Right kidney (tissue), 1 donor: ENCODE measurements around the gene TMEM94.
"Not testable (repeated sequence)": the region's sequence is repeated elsewhere in the genome, so short reads cannot be mapped to it uniquely, and the experiment has no call there.

ENCODE experiments used
- DNase-seq: peaks from one replicate; pipeline ENCODE4 v3.0.0-alpha.2; 2016

Gene TMEM94

DNA sequence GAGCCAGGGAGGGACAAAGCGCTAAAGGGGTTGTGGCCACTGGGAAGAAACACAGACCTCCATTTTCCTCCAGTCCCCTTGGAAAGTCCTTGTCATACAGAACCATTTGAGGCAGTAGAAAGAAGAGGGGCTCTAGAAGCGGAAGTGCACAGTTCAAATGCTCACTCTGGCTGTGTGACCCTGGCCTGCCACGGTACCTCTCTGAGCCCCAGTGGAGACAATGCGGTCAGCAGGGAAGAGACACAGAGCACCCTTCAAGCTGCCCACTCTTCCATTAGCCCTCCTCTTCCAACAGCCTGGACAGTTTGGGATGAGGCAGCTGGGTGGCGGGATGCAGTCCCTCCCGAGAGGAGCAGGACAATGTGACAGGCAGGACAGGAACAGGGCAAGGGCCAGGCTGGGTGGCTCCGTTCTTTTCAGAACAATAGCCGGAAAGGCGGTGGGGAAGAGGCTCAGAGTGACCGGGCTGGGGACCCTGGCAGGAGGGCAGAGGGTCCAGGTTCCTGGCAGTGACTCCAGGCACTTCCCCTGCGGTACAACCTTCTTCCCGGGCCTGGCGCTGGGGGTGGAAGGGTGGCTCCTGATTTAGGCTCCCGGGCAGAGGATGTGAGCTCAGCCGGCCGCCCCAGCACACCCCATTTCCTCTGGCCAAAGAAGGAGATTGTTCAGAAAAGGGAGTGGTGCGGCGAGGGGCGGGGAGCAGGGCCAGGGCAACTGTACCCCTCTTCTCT lies 53.3 kb downstream of the TMEM94 start:
- no peak for DNase-seq

- no peak for DNase-seq
Measured at GRCh38 chr17:75511270-75511609, 54.8 kb downstream of the TMEM94 start.

GRCh38 chr17:75511610-75512575 lies 55.5 kb downstream of the TMEM94 start:
- DNase-seq: no peak

GRCh38 chr17:75512926-75513640 lies 56.6 kb downstream of the TMEM94 start:
- DNase-seq: no peak

- DNase-seq: no peak
Measured at GRCh38 chr17:75513641-75514000, 57.2 kb downstream of the TMEM94 start.

- DNase-seq: peak; percentile 65
Measured at GRCh38 chr17:75514299-75514918, 58.0 kb downstream of the TMEM94 start.

- DNase-seq: no peak
Measured at GRCh38 chr17:75514919-75515495, 58.6 kb downstream of the TMEM94 start.

DNA sequence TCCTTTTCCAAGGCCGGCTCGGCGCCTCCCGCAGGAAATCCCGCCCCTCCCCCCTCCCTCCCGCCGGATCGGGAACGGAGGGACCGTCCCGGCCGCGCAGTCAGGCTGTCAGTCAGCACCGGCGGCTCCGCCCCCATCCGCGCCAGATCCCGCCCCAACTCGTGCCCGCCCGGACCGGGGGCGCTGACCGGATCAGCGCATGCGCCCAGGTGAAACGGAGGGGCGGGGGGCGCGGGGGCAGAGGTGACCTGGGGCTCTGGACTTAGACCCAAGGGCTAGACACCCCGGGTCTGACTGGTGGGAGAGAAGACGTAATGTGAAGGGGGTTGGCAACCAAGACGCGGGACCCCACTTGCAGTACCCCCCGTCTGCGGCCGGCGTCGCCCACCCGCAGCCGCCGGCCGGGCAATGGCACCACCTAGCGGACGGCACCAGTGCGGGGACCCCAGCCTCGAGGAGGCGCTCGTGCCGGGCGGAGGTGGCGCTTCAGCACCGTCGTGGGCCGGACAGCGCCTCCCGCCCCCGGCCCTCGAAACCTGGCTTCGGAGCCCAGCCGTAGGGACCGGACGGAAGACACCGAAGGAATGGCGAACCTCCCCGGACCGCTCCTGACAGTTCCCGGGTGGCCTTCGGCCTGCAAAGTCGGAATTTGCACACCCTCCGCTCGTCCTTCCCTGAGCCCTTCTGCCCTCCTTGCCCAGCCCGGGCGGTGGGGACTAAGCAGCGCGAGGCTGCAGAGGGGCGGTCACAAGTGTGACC lies 59.2 kb downstream of the TMEM94 start, which contains the start of gene CASKIN2:
Gene CASKIN2 (minus strand): TSS at position 42 of the 759 bp plus-strand sequence. CDS start 1,733 bp downstream, outside the sequence.
- DNase-seq: peak; percentile 99

DNA sequence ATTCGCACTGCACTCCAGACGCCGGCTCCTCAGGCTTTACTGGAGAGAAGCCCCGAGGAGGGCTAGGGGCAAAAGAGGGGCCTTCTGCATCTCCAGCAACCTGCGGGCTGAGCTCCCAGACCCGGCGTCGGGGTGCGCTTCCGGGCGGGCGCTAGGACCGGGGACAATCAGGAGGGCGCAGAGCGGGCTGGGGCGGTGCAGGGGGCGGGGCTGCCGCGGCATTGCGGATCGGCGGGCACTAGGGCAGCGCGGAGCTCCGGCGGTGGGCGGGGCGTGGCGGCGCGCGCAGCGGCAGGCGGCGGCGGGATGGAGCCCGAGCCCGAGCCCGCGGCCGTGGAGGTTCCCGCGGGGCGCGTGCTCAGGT lies 59.8 kb downstream of the TMEM94 start, which contains the start of gene TSEN54:
Gene TSEN54 (plus strand): TSS at position 274 of the 364 bp plus-strand sequence. CDS start 33 bp downstream, at position 307.
- no peak for DNase-seq

GRCh38 chr17:75516619-75517296 lies 60.3 kb downstream of the TMEM94 start:
- peak; percentile 62 for DNase-seq

DNA sequence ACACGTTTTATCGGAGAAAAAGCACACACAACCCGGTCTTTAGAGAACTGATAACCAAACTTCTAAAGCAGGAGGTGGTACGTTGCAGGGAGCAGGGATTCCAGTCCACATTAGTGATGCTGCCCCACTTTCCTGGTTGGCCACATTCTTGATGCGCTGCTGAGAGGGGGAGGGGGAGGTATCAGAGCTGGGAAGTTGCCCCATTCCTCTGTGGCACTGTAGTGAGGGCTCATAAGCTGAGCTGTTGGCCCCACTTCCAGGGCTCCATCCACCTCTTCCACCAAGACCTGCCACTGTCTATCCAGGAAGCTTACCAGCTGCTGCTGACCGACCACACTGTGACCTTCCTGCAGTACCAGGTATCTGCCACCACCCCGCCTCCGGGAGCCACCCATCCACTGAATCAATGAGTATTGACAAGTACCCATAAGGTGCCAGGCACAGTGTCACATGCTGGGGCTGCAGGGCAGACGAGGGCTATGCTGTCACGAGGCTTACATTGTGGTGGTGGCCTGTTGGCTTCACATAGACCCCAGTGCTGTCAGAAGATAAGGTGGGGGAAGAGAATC lies 60.9 kb downstream of the TMEM94 start:
- DNase-seq: no peak

- DNase-seq: no peak
Measured at GRCh38 chr17:75518201-75518600, 61.8 kb downstream of the TMEM94 start.

GRCh38 chr17:75518983-75519537 lies 62.6 kb downstream of the TMEM94 start:
- no peak for DNase-seq

- DNase-seq: not testable (repeated sequence)
Measured at GRCh38 chr17:75520413-75520812, 64.0 kb downstream of the TMEM94 start.

DNA sequence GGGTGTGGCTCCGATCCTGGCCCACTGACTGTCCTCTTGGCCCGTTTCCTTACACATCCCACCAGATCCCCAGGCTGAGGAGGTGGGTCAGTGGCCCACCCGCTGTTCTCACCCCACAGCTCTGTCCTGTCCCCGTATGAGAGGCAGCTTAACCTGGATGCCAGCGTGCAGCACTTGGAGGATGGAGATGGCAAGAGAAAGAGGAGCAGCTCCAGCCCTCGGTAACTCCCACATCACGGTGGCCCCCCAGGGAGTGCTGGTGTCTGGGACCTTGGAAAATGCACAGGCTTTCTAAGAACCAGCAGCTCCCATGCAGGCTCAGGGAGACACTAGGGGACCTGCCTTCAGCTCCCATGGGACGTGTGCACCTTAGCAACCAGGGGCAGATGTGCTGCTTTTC lies 64.9 kb downstream of the TMEM94 start:
- no peak for DNase-seq

DNA sequence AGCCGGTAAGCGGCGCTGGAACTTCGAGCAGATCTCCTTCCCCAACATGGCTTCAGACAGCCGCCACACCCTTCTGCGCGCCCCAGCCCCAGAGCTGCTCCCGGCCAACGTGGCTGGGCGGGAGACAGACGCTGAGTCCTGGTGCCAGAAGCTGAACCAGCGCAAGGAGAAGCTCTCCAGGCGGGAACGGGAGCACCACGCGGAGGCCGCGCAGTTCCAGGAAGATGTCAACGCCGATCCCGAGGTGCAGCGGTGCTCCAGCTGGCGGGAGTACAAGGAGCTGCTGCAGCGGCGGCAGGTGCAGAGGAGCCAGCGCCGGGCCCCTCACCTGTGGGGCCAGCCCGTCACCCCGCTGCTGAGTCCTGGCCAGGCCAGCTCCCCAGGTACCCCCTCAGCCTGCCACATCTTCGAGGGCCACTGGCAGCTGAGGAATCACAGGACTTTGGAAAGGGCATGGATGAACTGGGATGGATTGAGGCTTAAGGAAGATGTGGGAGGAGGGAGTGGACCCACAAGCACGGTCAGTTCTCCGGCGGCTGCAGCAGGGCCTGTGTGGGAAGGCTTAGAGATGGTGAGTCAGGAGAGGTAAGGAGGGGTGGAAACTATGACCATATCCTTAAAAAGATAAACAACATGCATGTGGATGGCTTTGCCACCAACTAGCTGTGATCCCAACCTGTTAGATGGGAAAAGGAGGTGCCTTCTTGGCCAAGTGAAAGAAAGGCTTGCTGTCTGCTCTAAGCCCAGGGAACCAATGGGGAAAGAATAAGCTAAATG lies 65.7 kb downstream of the TMEM94 start:
- no peak for DNase-seq

GRCh38 chr17:75523647-75524046 lies 67.2 kb downstream of the TMEM94 start:
- no peak for DNase-seq

DNA sequence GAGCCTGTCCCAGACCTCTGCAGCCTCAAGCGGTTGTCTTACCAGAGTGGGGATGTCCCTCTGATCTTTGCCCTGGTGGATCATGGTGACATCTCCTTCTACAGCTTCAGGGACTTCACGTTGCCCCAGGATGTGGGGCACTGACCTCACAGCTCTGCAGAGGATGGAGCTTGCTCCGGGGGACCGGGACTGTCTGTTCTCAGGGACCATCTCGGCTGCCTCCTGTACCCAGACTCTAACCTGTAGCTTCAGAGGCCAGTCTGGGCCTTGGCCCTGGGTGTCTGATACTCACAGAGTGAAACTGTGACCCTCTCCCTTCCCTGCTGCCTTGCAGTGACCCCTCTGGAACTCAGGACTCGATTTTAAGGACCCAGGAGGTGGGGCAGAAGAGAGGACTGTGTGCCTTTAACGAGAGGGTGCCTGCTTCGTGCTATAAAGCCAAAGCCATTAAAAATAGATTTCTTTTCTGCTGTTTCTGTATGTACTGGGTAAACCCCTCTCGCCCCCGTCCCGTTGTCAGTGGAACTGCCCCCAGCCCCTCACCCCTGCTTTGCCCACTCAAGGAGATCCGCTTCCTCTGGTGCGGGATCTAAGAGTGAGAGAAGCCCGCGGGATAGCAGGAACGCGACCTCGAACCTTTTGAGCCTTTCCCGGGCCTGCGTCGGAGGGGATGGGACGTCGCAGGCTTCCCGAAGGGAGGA lies 68.0 kb downstream of the TMEM94 start:
- no peak for DNase-seq
